ENCODE data around the gene HHIP. TPM values are rescaled to one million over a fixed set of nuclear protein-coding genes. Genes with fewer than 3 reads are reported as not detected.

HHIP gene
- polyA plus RNA-seq, 3 donors from 2014 or later = not detected

DNA sequence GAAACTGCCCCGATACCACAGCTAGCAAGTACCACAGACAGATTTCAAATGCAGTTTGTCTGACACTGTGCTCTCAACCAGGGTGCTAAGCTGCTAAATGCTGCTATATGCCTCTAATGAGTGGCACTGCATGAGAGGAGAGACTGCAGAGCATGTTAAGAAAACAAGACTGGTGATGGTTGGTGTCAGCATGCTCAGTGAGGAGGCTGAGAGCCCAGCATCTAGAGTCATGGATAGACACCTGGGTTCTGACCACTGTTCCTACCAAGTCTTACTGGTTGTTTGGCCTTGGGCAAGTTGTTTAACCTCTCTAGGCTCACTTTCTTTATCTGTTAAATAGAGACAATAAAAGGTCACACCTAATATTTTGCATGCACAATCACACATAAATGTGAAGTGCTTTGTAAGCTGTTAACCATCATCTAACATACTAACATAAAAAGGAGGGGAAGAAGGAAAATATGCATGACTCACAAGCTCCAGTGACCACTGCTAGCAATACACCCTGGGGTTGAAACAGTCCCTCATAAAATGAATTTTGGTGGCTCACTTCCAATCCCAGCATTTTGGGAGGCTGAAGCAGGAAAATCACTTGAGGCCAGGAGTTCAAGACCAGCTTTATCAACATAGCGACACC lies 20.7 kb downstream of the HHIP start:
- H3K4me3 Mint-ChIP-seq = no peak overlapping the region
- peaks cover 0 to 3% (median 0%) of the 10 kb centered on the region in 3 donors for H3K27me3 Mint-ChIP-seq (ENCODE audit: low read depth in 3 of 3)
- H3K4me1 Mint-ChIP-seq = peaks cover 7% of the 10 kb centered on the region in 2 donors
- H3K27ac Mint-ChIP-seq = no peak overlapping the region
- H3K9me3 Mint-ChIP-seq = no peaks in the 10 kb centered on the region
- no peak for DNase-seq
- no peaks in the 10 kb centered on the region for H3K36me3 Mint-ChIP-seq

DNA sequence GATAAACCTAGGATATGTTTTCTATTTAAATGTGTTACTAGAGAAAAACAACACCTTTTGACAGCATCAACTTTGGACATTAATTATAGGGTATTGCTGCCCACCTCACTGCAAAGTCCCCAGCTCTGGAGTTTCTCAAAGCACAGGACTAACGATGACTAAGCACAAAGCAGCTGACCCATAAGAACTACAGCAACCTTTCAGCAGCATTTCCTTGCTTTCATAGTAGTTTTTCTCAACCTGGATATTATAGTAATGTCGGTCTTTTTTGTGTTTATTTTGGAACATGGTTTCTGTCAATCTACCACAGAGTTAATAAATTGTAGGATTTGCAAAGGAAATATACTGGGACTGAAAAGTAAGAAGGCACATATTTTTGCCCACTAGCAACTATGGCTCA lies 21.5 kb downstream of the HHIP start:
- DNase-seq = no peak
- peaks cover 0 to 3% (median 0%) of the 10 kb centered on the region in 3 donors for H3K27me3 Mint-ChIP-seq (ENCODE audit: low read depth in 3 of 3)
- H3K4me1 Mint-ChIP-seq = peaks cover 7% of the 10 kb centered on the region in 2 donors
- no peaks in the 10 kb centered on the region for H3K9me3 Mint-ChIP-seq
- H3K27ac Mint-ChIP-seq = no peak overlapping the region
- H3K36me3 Mint-ChIP-seq = no peaks in the 10 kb centered on the region
- no peak overlapping the region for H3K4me3 Mint-ChIP-seq

DNA sequence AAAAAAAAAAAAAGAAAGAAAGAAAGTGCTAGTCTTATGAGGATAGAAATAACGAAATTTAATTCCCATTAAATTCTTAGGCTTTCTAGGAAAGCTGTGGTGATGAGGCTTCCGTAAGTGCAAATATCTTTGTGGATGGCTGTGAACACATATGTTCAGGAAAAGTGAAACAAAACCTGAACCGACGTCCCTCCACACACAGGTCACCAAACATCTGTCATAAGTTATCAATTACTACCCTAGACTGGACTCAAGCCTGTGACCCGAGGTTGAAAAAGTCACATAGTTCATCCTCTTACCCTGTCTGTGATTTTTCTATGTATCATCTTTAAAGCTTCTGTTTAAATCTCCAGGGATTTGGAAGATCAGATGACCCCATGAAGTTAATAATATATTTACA lies 24.8 kb downstream of the HHIP start:
- Mint-ChIP-seq H3K4me3 (no peak overlapping the region), H3K27me3 (ENCODE audit: low read depth in 3 of 3) (peaks cover 0 to 3% (median 0%) of the 10 kb centered on the region in 3 donors), H3K4me1 (no peaks in the 10 kb centered on the region), H3K9me3 (no peaks in the 10 kb centered on the region), H3K36me3 (no peaks in the 10 kb centered on the region), H3K27ac (no peak overlapping the region)
- DNase-seq = no peak

DNA sequence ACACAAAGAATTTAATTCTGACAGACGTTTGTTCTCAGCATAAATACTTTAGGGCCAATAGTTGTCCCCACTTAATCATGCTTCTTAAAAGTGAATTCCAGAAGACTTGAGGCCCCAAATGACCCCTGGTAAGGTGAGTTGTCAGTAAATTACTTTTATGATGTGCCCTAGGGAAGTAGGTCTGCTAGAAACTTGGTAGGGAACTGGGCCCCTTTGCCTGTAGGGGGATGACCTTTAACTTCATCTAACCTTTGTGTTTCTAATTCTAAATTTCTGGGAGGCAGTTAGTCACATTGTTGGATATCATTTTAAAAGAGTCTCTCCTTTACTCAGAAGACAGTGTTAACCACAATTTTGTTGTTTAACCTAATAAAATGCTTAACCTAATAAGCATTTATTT lies 28.8 kb downstream of the HHIP start:
- no peak for DNase-seq
- no peaks in the 10 kb centered on the region for H3K27me3 Mint-ChIP-seq (ENCODE audit: low read depth in 3 of 3)
- no peak overlapping the region for H3K4me3 Mint-ChIP-seq
- H3K36me3 Mint-ChIP-seq = no peaks in the 10 kb centered on the region
- H3K9me3 Mint-ChIP-seq = no peaks in the 10 kb centered on the region
- H3K27ac Mint-ChIP-seq = no peak overlapping the region
- no peaks in the 10 kb centered on the region for H3K4me1 Mint-ChIP-seq

DNA sequence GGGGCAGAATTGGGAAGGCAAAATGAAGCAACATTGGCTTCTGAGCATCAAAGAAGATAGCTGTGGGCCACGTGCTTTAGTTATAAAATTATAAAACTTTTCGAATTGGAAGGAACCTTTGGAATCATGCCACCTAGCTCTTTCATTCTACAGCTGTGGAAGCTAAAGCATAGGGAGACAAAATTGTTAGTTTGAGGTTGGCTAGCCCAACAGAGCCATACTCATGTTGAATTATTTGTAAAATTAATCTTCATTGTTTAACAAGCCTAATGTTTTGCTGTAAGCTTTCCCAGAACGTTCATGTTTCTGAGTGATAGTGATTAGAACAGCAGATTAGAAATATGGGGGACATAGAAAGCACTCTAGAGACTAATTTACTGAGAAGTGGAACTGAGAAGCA lies 35.9 kb downstream of the HHIP start:
- H3K4me1 Mint-ChIP-seq = no peaks in the 10 kb centered on the region
- peaks cover 0 to 7% (median 0%) of the 10 kb centered on the region in 6 donors for H3K9me3 Mint-ChIP-seq
- H3K36me3 Mint-ChIP-seq = no peaks in the 10 kb centered on the region
- peaks cover 0 to 1% (median 0%) of the 10 kb centered on the region in 3 donors for H3K27me3 Mint-ChIP-seq (ENCODE audit: low read depth in 3 of 3)
- no peak overlapping the region for H3K4me3 Mint-ChIP-seq
- DNase-seq = no peak
- no peak overlapping the region for H3K27ac Mint-ChIP-seq

DNA sequence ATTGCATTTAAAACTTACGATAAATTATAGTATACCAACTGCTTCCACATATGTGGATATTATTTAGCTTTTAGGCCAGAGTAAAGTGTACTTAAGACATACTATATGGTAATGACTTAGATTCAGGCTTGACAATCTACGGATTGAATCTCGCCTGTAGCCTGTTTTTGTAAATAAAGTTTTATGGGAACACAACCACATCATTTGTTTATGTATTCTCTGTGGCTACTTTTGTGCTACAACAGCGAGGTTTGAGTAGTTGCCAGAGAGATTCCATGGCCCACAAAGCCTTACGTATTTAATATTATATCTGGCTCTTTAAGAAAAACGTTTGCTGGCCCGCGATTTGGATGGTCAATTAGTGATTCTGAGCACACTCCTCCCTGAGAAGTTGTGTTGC lies 37.6 kb downstream of the HHIP start:
- Mint-ChIP-seq H3K9me3 (peaks cover 0 to 7% (median 0%) of the 10 kb centered on the region in 6 donors), H3K27ac (no peak overlapping the region), H3K27me3 (ENCODE audit: low read depth in 3 of 3) (peaks cover 0 to 1% (median 0%) of the 10 kb centered on the region in 3 donors), H3K4me3 (no peak overlapping the region), H3K4me1 (no peaks in the 10 kb centered on the region), H3K36me3 (no peaks in the 10 kb centered on the region)
- no peak for DNase-seq

DNA sequence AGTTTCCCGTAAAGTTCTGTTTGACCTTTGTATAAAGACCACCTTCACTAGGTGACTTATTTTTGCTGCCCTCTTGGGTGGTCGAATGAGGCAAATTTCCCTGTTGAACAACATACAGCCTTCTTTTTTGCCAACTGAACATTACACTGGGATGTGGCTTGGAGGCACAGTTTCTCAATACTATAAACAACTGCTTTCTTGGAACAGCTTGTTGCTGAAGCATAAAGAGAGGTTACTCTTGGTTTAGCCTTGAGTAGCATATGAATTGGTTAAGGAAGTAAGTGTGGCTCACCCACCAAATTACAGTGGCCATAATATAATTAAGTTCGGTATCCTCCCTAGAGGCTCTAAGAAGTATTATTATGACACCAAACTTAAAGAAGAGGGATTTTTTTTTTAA lies 40.0 kb downstream of the HHIP start:
- no peak overlapping the region for H3K27ac Mint-ChIP-seq
- peaks cover 0 to 1% (median 0%) of the 10 kb centered on the region in 3 donors for H3K27me3 Mint-ChIP-seq (ENCODE audit: low read depth in 3 of 3)
- H3K4me3 Mint-ChIP-seq = no peak overlapping the region
- no peaks in the 10 kb centered on the region for H3K36me3 Mint-ChIP-seq
- peaks cover 0 to 7% (median 0%) of the 10 kb centered on the region in 6 donors for H3K9me3 Mint-ChIP-seq
- no peaks in the 10 kb centered on the region for H3K4me1 Mint-ChIP-seq
- no peak for DNase-seq

DNA sequence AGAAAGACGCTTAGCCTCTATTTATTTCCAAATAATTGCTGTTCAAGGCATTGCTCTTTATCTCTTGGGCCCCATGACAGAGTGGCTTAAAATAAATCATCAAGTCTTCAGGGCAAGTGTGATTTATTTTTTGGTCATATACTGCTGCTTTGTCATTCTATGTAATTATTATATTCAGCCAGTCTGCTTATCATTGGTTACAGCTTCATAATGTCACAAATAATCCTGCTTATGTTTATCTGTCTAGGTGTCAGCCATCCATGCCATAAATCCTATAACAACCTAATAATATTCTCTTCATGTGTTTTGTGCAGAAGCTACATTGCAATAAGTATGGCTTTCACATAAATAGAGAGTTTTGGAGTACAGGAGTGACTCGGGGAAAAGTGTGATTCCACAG lies 41.0 kb downstream of the HHIP start:
- H3K36me3 Mint-ChIP-seq = no peaks in the 10 kb centered on the region
- no peak overlapping the region for H3K27ac Mint-ChIP-seq
- no peak overlapping the region for H3K4me3 Mint-ChIP-seq
- no peaks in the 10 kb centered on the region for H3K4me1 Mint-ChIP-seq
- peaks cover 0 to 1% (median 0%) of the 10 kb centered on the region in 3 donors for H3K27me3 Mint-ChIP-seq (ENCODE audit: low read depth in 3 of 3)
- DNase-seq = no peak
- H3K9me3 Mint-ChIP-seq = peaks cover 0 to 7% (median 0%) of the 10 kb centered on the region in 6 donors

DNA sequence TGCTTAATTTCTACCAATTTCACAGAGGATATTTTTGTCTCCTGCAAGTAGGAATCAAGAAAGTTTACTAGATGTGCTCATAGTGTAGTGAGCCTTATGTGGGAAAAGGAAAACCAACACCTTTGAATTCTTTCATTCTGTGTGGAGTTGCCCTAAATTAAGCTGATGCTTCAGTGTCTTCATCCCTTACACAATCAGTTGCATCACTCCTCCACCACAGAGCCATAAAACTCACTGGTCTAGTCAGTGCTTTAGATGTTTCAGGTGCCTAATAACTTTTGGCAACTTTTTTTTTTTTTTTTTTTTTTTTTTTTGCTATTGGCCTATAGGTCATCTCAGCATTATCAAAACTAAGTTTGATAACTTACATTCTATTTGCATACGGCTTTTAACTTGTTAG lies 41.5 kb downstream of the HHIP start:
- Mint-ChIP-seq H3K27ac (no peak overlapping the region), H3K27me3 (ENCODE audit: low read depth in 3 of 3) (peaks cover 0 to 1% (median 0%) of the 10 kb centered on the region in 3 donors), H3K4me1 (no peaks in the 10 kb centered on the region), H3K9me3 (peaks cover 0 to 7% (median 0%) of the 10 kb centered on the region in 6 donors), H3K36me3 (peaks cover 0 to 3% (median 0%) of the 10 kb centered on the region in 3 donors), H3K4me3 (no peak overlapping the region)
- DNase-seq = no peak

DNA sequence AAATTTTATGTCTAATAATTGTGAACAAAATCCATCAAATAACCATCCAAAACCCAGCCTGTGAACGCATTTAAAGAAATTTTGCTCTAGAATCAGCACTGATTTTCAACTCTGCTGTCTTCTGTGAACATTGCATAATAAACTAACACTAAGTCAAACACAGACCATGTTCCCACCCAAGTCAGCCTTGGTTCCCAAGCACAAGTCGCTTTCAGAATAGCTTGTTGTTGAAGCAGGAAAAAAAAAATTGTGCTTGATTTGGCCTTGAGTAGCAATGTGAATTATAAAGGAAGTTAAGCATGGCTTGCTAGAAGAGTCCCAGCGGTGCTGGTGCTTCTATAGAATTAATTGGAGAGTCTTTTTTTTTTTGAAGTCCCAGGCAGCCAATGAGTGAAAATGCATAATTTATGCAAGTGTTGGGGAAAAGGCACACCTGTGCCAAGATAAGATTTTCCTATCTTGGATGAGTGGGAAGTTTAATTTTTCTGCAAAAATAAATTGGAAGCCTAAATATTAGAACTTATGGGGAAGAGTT lies 42.1 kb downstream of the HHIP start:
- Mint-ChIP-seq H3K4me3 (no peak overlapping the region), H3K36me3 (peaks cover 0 to 3% (median 0%) of the 10 kb centered on the region in 3 donors), H3K27me3 (ENCODE audit: low read depth in 3 of 3) (peaks cover 0 to 1% (median 0%) of the 10 kb centered on the region in 3 donors), H3K9me3 (peaks cover 0 to 7% (median 0%) of the 10 kb centered on the region in 6 donors), H3K4me1 (no peaks in the 10 kb centered on the region), H3K27ac (no peak overlapping the region)
- DNase-seq = no peak

DNA sequence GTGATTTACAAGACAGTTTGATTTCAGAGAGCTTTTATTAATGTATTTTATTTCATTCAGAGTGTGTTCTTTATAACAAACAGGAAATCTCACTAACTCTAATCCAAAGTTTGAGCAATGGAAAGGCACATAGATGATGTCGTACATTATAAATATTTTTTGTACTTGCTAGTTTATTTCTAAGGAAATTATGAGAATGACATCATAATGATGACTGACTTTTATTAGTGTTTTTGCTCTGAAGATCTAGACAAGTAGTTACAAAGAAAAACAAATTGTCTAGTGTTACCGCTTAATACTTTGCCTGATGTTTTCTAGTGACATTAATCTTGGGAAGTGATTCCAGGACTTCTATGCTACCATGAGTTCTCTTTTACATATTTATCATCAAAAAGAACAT lies 43.2 kb downstream of the HHIP start:
- H3K27me3 Mint-ChIP-seq (ENCODE audit: low read depth in 3 of 3) = peaks cover 0 to 1% (median 0%) of the 10 kb centered on the region in 3 donors
- H3K9me3 Mint-ChIP-seq = peaks cover 0 to 7% (median 0%) of the 10 kb centered on the region in 6 donors
- DNase-seq = no peak
- H3K4me3 Mint-ChIP-seq = no peak overlapping the region
- no peak overlapping the region for H3K27ac Mint-ChIP-seq
- peaks cover 0 to 3% (median 0%) of the 10 kb centered on the region in 3 donors for H3K36me3 Mint-ChIP-seq
- H3K4me1 Mint-ChIP-seq = no peaks in the 10 kb centered on the region

DNA sequence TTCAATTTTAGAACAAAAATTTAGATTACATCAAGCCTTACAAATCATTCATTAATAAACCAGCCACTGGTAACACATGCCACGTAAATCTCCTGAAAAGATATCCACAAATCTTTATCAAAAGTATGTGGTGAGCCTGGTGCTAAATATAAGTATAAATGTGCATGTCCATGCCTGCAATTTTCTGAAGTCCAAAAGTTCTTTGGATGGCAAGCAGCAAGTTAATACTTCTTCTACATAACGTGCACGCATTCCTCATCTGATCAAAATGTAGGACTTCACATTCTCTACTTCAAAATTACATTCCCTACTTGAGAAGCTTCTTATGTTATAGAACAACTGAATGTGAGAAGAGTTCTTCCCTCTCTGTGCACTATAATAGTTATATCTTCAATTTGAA lies 49.8 kb downstream of the HHIP start:
- Mint-ChIP-seq H3K9me3 (no peaks in the 10 kb centered on the region), H3K27ac (no peak overlapping the region), H3K4me3 (no peak overlapping the region), H3K27me3 (ENCODE audit: low read depth in 3 of 3) (peaks cover 0 to 2% (median 0%) of the 10 kb centered on the region in 3 donors), H3K4me1 (no peaks in the 10 kb centered on the region), H3K36me3 (peaks cover 0 to 3% (median 0%) of the 10 kb centered on the region in 3 donors)
- DNase-seq = no peak

DNA sequence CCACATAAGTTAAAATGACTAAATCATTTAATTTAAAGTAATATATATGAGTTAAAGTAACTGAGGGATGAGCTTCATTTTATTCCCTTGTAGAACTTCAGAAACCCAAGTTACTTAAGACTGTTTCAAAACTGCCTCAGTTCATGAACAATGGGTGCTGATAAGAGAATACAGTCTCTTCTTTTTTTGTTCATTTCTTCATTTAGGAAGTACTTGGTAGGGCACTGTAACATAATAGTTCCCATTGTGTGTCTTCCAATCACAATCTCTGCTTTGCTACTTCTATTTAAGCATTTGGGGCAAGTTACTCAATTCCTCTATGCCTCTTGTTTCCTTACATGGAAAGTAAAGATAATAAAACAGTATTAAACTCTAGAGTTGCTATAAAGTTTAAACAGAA lies 50.4 kb downstream of the HHIP start:
- Mint-ChIP-seq H3K9me3 (no peaks in the 10 kb centered on the region), H3K4me3 (no peak overlapping the region), H3K27ac (no peak overlapping the region), H3K27me3 (ENCODE audit: low read depth in 3 of 3) (peaks cover 0 to 2% (median 0%) of the 10 kb centered on the region in 3 donors), H3K36me3 (peaks cover 0 to 3% (median 0%) of the 10 kb centered on the region in 3 donors), H3K4me1 (no peaks in the 10 kb centered on the region)
- DNase-seq = no peak

DNA sequence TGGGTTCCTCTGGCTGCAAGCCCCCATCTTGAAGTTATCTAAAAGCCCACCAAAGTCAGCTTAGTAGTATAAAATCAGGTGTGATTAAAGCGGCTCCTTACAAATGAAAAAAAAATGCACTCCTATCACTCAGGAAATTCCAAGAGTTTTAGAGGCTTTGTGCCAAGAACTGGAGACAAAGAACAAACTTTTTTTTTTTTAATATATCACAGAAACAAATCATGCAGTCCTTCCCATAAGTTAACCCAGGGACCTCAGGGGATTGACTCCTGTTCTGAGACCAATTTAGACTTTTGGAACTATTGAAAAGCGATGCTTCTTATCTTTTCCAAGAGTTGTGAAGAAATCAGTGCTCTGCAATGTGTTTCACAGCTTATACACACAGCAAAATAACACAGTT lies 53.6 kb downstream of the HHIP start:
- no peaks in the 10 kb centered on the region for H3K36me3 Mint-ChIP-seq
- H3K4me1 Mint-ChIP-seq = no peaks in the 10 kb centered on the region
- no peak for DNase-seq
- peaks cover 0 to 2% (median 0%) of the 10 kb centered on the region in 3 donors for H3K27me3 Mint-ChIP-seq (ENCODE audit: low read depth in 3 of 3)
- no peak overlapping the region for H3K27ac Mint-ChIP-seq
- peaks cover 0 to 6% (median 0%) of the 10 kb centered on the region in 6 donors for H3K9me3 Mint-ChIP-seq
- no peak overlapping the region for H3K4me3 Mint-ChIP-seq

Measured in immature natural killer cell (primary cell).